Neural cell (in vitro differentiated cells): ENCODE results near the gene ZCCHC10.

Experiments
- CTCF ChIP-seq: fragments of 450-650 bp; IDR thresholded peaks from 2 replicates; pipeline ENCODE4 v1.5.1; 2014; ENCODE audit warnings: antibody characterized with exemption, mild to moderate bottlenecking, moderate library complexity; ENCODE audit not compliant: poor library complexity, severe bottlenecking
- EP300 ChIP-seq: fragments of 450-650 bp; conservative IDR thresholded peaks from 2 replicates; pipeline ENCODE4 v1.6.1; 2014; ENCODE audit warnings: antibody characterized with exemption, mild to moderate bottlenecking, moderate library complexity; ENCODE audit not compliant: poor library complexity, severe bottlenecking
- EZH2 ChIP-seq: fragments of 200-600, 300-800 bp; shearing (Covaris generic), sonication (generic); IDR thresholded peaks from 2 replicates; pipeline ENCODE4 v1.6.1; 2014; ENCODE audit warnings: antibody characterized with exemption, low read length, borderline replicate concordance, mild to moderate bottlenecking; ENCODE audit not compliant: insufficient read depth, poor library complexity, severe bottlenecking
- RAD21 ChIP-seq: fragments of 450-650 bp; conservative IDR thresholded peaks from 2 replicates; pipeline ENCODE4 v1.6.1; 2014; ENCODE audit warnings: antibody characterized with exemption, mild to moderate bottlenecking, moderate library complexity
- REST ChIP-seq: IDR thresholded peaks from 2 replicates; pipeline ENCODE4 v1.6.1; 2012; ENCODE audit warnings: borderline replicate concordance

GRCh38 chr5:133075572-133076536 is 49.5 kb upstream of the ZCCHC10 start:
- no peak for TF ChIP-seq RAD21
- no peak for TF ChIP-seq EP300
- TF ChIP-seq CTCF: no peak
- TF ChIP-seq REST: no peak
- no peak for TF ChIP-seq EZH2
